Body of pancreas (tissue), 4 donors: Measurements from ENCODE around the gene PLCG2.

Source experiments
- CTCF ChIP-seq, 7 experiments: fragments of 450-650 bp in 4 of 7; fragments of 200-600 bp in 3 of 7; sonication (generic) in 3 of 7; IDR thresholded peaks; one replicate each; pipeline ENCODE4 v1.5.1; 2016 to 2019; ENCODE audit warnings: antibody characterized with exemption in 7 of 7
- POLR2A ChIP-seq, 3 donors: fragments of 450-650 bp; IDR thresholded peaks; one replicate each; pipeline ENCODE4 v1.6.1; 2016; ENCODE audit warnings: antibody characterized with exemption in 3 of 3, mild to moderate bottlenecking in 2 of 3

DNA sequence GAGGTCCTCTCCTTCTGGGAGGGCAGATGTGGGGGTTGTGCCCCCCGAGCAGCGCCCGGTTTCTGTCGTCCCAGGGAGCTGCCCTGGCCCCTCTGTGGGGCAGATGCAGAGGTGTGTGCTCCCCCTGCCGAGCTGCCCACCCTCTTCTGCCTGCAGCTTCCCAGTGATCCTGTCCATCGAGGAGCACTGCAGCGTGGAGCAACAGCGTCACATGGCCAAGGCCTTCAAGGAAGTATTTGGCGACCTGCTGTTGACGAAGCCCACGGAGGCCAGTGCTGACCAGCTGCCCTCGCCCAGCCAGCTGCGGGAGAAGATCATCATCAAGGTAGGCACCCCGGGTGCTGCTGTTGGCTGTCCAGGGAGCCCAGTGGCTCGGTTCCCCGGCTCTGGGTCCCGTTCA lies 121.4 kb downstream of the PLCG2 start:
- TF ChIP-seq POLR2A (IDR thresholded peaks at IDR 0.05) (no peak), CTCF (IDR thresholded peaks at IDR 0.05) (no peak)
